ENCODE data around the gene MYOZ2.

MYOZ2 gene

GRCh38 chr4:119229908-119230687, 94.5 kb downstream of the MYOZ2 start:
- Histone ChIP-seq H3K4me2 (ENCODE audit: insufficient read depth, low read length) (no peak overlapping the region), H3K9me3 (ENCODE audit: insufficient read depth, low read length, severe bottlenecking) (no peaks in the 10 kb centered on the region), H3K79me2 (ENCODE audit: insufficient read depth, low read length) (no peaks in the 10 kb centered on the region), H3K36me3 (ENCODE audit: insufficient read depth, low read length) (no peaks in the 10 kb centered on the region), H3K4me1 (ENCODE audit: insufficient read depth, low read length) (no peaks in the 10 kb centered on the region), H2AFZ (ENCODE audit: low read depth, low read length) (no peak overlapping the region), H3K4me3 (ENCODE audit: low read depth in 1 of 2, low read length in 2 of 2) (no peak overlapping the region), H3K27ac (ENCODE audit: low read length) (no peak overlapping the region), H4K20me1 (ENCODE audit: insufficient read depth, low read length) (no peaks in the 10 kb centered on the region), H3K27me3 (ENCODE audit: insufficient read depth, low read length, poor library complexity) (no peaks in the 10 kb centered on the region), H3K9ac (ENCODE audit: low read depth, low read length) (no peak overlapping the region)
- ATAC-seq (ENCODE audit: insufficient read depth, low read depth) (no peak), DNase-seq (no peak)
- TF ChIP-seq EZH2 (IDR thresholded peaks at IDR 0.05; ENCODE audit: borderline replicate concordance, low read depth, low read length, severe bottlenecking) = no peak
- TF ChIP-seq CTCF (IDR thresholded peaks at IDR 0.05; ENCODE audit: borderline replicate concordance, extremely low read depth, low read length, poor library complexity, severe bottlenecking) = no peak

GRCh38 chr4:119231491-119231890, 95.9 kb downstream of the MYOZ2 start:
- H3K4me1 ChIP-seq (ENCODE audit: insufficient read depth, low read length) = no peaks in the 10 kb centered on the region
- ATAC-seq (ENCODE audit: insufficient read depth, low read depth) (no peak), DNase-seq (no peak)
- no peak overlapping the region for H3K27ac ChIP-seq (ENCODE audit: low read length)
- no peaks in the 10 kb centered on the region for H3K9me3 ChIP-seq (ENCODE audit: insufficient read depth, low read length, severe bottlenecking)
- no peak for TF ChIP-seq CTCF (IDR thresholded peaks at IDR 0.05; ENCODE audit: borderline replicate concordance, extremely low read depth, low read length, poor library complexity, severe bottlenecking)
- no peak for TF ChIP-seq EZH2 (IDR thresholded peaks at IDR 0.05; ENCODE audit: borderline replicate concordance, low read depth, low read length, severe bottlenecking)
- no peaks in the 10 kb centered on the region for H3K36me3 ChIP-seq (ENCODE audit: insufficient read depth, low read length)
- no peak overlapping the region for H3K9ac ChIP-seq (ENCODE audit: low read depth, low read length)
- H3K27me3 ChIP-seq (ENCODE audit: insufficient read depth, low read length, poor library complexity) = no peaks in the 10 kb centered on the region
- H3K4me3 ChIP-seq (ENCODE audit: low read depth in 1 of 2, low read length in 2 of 2) = no peak overlapping the region
- no peak overlapping the region for H3K4me2 ChIP-seq (ENCODE audit: insufficient read depth, low read length)
- no peaks in the 10 kb centered on the region for H3K79me2 ChIP-seq (ENCODE audit: insufficient read depth, low read length)
- no peak overlapping the region for H2AFZ ChIP-seq (ENCODE audit: low read depth, low read length)
- no peaks in the 10 kb centered on the region for H4K20me1 ChIP-seq (ENCODE audit: insufficient read depth, low read length)

- Histone ChIP-seq H3K4me3 (ENCODE audit: low read depth in 1 of 2, low read length in 2 of 2) (no peak overlapping the region), H3K9ac (ENCODE audit: low read depth, low read length) (no peak overlapping the region), H2AFZ (ENCODE audit: low read depth, low read length) (no peak overlapping the region), H3K27ac (ENCODE audit: low read length) (no peak overlapping the region), H3K27me3 (ENCODE audit: insufficient read depth, low read length, poor library complexity) (no peaks in the 10 kb centered on the region), H3K4me1 (ENCODE audit: insufficient read depth, low read length) (no peaks in the 10 kb centered on the region), H3K36me3 (ENCODE audit: insufficient read depth, low read length) (no peaks in the 10 kb centered on the region), H3K4me2 (ENCODE audit: insufficient read depth, low read length) (no peak overlapping the region), H3K9me3 (ENCODE audit: insufficient read depth, low read length, severe bottlenecking) (no peaks in the 10 kb centered on the region), H4K20me1 (ENCODE audit: insufficient read depth, low read length) (no peaks in the 10 kb centered on the region), H3K79me2 (ENCODE audit: insufficient read depth, low read length) (no peaks in the 10 kb centered on the region)
- ATAC-seq (ENCODE audit: insufficient read depth, low read depth) (no peak), DNase-seq (no peak)
- TF ChIP-seq CTCF (IDR thresholded peaks at IDR 0.05; ENCODE audit: borderline replicate concordance, extremely low read depth, low read length, poor library complexity, severe bottlenecking) = no peak
- TF ChIP-seq EZH2 (IDR thresholded peaks at IDR 0.05; ENCODE audit: borderline replicate concordance, low read depth, low read length, severe bottlenecking) = no peak
Observed at GRCh38 chr4:119232286-119232685, 96.7 kb downstream of the MYOZ2 start.

Data from DND-41 (cell line).